KBM-7 (cell line): ENCODE measurements around the gene GAPDHS.

Source experiments
- DNase-seq: peaks from one replicate; pipeline ENCODE4 v3.0.0-alpha.2; 2015
- in situ Hi-C: fragments of 300-500 bp; cut with MboI; formaldehyde crosslinking; loops from 2 replicates; pipeline ENCODE4 v1.14.3; 2020; ENCODE audit warnings: low sequenced_read_pairs, low pct_unique_long_range_greater_than_20kb, mixed read lengths

Gene GAPDHS

GRCh38 chr19:35552534-35553384 lies 19.5 kb downstream of the GAPDHS start:
- in situ Hi-C loops: no loop called here

GRCh38 chr19:35553385-35554000 lies 20.2 kb downstream of the GAPDHS start:
- in situ Hi-C loops: no loop called here

More at GRCh38 chr19:35552534-35553384, 19.5 kb downstream of the GAPDHS start:
- DNase-seq: no peak

GRCh38 chr19:35554076-35554475 lies 20.8 kb downstream of the GAPDHS start:
- no peak for DNase-seq
- in situ Hi-C loops: no loop called here

More at GRCh38 chr19:35553385-35554000, 20.2 kb downstream of the GAPDHS start:
- DNase-seq: no peak

- peak; percentile 22 for DNase-seq
- in situ Hi-C loops: no loop called here
Measured at GRCh38 chr19:35555301-35556005, 22.2 kb downstream of the GAPDHS start.

DNA sequence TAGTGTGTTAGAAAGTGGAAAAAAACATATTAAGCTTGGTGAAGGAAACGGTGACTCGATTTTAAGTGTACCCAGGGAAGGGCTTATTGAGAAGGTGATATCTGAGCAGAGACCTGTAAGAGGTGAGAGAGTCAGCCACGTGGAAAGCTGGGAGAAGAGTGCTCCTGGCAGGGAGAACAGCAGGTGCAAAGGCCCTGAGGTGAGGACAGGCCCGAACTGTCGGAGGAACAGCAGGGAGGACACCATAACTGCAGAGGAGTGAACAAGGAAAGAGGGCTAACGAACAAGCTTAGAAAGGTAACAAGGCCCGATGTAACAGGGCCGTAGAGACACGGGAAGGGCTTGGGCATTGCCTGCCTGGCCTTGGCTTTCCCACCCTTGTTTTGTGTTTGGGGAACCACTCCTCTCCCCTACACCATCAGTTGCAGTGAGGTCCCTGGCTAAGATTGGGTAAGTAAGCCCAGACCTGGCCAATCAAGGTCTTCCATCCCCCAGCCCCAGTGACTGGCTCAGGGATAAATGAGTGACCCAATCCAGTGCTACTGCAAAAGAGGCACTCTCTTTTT lies 22.9 kb downstream of the GAPDHS start:
- DNase-seq: no peak
- in situ Hi-C loops: no loop called here

GRCh38 chr19:35556846-35557538 lies 23.7 kb downstream of the GAPDHS start:
- in situ Hi-C loops: no loop called here
- no peak for DNase-seq

DNA sequence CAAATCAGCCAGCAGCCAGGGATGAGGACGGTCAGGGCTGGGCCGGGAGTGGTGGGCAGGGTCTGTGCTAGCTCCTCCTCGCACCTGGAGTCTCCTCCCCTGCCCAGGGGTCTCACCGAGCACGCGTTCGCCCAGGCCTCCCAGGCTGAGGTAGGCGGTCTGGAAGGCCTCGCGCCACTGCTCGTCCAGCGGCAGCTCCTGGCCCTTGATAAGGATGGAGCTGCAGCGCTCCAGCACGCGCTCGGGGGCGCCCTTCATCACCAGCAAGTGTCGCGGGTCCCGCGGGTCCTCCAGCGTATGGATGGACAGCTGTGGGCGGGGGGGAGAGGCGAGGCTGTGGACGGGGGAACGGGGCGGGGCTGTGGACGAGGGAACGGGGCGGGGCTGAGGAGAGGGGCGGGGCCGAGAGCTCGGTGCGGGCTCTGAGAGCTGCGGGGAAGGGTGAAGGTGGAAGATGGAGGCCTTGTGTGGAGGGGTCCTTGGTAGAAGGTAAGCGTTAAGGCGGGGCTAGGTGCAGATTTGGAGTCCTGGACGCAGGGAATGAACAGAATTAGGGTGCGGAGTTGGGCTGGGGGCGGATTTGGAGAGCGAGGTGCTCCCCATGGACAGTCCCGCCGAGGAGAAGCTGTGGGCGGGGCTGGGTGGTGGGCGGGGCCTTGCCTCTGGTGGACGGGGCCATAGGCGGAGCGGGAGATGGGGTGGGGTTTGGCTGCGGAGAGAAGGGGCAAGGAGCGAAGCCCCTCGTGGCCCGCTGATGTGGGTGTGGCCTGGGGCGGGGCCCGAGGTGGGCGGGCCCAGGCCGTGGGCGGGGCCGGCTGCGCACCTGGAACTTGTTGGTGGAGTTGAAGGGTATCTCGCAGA lies 24.5 kb downstream of the GAPDHS start:
- in situ Hi-C loops: no loop called here
- DNase-seq: peak; percentile 81

DNA sequence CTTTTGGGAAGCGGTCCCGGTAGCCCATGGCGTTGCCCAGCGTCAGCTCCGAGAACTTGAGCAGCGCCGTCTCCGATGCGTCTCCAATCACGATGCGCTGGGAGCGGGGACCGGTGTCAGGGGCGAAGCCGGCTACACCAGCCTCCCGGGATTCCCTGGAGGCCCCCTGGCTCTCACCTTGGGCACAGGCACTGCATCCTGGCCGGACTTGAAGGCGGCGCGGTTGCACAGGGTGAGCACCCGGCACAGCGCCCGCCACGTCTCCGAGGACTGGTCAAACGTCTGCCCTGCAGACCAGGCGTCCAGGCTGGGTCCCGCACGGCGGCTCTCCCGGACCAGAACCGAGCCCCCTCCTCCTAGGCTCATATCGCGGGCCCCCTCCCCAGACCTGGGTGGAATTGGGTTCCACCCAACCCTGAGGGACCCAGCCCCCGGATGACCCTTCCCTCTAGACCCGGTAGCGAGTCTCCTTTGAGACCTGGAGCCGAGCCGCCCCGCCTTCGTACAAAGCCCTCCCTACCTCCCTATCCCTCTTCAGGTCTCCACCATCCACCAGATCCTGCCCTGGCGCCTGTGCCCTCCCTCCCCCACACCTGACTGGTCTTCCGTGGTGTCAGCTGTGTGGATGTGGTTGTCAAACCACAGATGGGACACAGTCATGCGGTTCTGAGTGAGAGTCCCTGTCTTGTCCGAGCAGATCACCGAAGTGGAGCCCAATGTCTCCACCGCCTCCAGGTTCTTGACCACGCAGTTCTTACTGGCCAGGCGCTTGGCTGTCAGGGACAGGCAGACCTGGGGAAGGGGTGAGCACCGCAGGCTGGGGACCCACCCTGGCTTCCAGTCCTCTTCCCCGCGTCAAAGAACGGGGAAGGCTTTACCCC lies 25.4 kb downstream of the GAPDHS start:
- in situ Hi-C loops: no loop called here

DNA sequence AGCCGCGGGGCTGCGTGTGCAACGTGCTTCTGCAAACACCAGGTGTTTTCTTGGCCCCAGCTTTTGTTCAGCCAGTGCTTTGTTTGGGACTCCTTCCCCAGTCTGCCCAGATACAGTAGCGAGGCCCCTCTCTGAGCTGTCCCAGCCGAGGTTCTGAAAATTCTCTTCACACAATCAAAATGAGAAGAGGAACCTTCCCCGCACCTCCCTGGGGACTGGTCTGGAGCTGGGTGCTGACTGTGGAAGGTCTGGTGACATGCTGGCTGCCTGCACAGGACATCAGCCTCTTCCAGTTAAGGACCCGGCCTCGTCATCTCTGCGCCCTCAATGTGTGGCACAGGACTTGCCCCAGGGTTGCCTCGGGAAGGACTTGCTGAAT lies 26.0 kb downstream of the GAPDHS start:
- in situ Hi-C loops: no loop called here
- peak; percentile 18 for DNase-seq

More for the DNA sequence above, 25.4 kb downstream of the GAPDHS start:
- DNase-seq: no peak

DNA sequence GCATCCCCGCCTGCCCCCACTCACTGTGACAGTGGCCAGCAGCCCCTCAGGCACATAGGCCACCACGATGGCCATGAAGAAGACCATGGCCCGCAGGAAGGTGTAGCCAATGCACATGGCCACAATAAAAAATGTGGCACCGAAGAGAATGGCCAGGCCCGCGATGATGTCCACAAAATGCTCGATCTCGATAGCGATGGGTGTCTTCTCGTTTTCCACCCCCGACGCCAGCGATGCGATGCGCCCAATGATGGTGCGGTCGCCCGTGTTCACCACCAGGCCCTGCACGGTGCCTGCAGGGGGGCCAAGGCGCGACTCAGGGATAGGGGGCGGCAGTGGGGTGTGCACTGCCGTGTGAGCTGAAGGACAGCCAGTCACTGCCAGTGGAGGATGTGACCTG lies 26.5 kb downstream of the GAPDHS start:
- in situ Hi-C loops: no loop called here
- no peak for DNase-seq

GRCh38 chr19:35560271-35560670 lies 27.0 kb downstream of the GAPDHS start:
- no peak for DNase-seq
- in situ Hi-C loops: no loop called here

DNA sequence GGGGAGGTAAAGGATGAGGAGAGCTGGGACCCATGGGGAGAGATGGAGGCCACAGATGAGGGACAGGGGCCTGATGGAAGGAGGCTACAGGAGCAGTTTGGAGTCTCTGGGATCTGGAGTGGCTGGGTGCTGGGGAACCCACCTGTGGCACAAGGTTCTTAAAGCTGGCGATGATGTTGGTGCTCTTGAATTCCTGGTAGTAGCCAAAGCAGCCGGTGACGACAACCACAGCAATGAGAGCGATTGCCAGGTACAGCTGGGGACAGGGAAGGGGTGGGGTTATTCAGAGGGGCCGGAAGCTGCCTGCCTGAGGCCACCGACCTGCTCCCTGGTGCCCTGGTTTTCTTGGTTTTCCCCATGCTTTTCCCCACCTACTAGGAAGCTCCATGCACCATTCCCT lies 27.4 kb downstream of the GAPDHS start:
- in situ Hi-C loops: no loop called here
- no peak for DNase-seq

DNA sequence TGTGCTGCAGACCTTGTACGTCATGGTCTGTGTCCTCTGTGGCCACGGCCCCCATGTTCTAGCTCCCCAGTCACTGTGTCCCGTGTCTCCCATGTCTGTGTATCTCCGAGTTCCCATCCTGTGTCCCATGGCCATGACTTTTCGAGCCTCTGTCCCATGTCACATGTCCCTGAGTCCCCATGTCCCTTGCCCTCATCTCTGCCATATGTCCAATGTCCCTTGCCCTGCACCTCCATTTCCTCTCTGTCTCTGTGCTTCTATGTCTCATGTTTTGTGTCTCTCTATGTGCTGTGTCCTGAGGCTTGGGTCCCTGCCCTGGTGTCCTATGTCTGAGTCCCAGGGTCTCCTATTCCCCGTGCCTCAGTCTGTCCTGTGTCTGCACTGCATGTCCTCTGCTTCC lies 28.2 kb downstream of the GAPDHS start:
- in situ Hi-C loops: no loop called here
- DNase-seq: no peak

GRCh38 chr19:35562336-35562735 lies 29.1 kb downstream of the GAPDHS start:
- no peak for DNase-seq
- in situ Hi-C loops: no loop called here

DNA sequence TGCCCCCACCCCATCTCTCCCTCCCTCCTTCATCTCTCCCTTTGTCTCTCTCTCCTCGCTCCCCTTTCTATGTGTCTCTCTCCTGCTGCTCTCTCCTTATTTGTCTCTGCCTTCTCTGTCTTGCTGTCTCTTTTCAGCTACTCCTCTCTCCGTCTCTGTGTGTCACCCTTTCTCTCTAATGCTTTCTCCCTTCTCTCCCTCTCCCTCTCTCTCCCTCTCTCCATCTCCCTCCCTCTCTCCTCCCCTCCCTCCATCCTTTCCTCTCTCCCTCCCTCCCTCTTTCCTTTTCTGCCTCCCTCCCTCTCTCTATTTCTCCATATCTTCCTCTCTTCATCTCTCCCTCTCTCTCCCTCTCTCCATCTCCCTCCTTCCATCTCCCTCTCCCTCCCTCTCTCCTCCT lies 29.5 kb downstream of the GAPDHS start:
- DNase-seq: no peak
- in situ Hi-C loops: no loop called here

DNA sequence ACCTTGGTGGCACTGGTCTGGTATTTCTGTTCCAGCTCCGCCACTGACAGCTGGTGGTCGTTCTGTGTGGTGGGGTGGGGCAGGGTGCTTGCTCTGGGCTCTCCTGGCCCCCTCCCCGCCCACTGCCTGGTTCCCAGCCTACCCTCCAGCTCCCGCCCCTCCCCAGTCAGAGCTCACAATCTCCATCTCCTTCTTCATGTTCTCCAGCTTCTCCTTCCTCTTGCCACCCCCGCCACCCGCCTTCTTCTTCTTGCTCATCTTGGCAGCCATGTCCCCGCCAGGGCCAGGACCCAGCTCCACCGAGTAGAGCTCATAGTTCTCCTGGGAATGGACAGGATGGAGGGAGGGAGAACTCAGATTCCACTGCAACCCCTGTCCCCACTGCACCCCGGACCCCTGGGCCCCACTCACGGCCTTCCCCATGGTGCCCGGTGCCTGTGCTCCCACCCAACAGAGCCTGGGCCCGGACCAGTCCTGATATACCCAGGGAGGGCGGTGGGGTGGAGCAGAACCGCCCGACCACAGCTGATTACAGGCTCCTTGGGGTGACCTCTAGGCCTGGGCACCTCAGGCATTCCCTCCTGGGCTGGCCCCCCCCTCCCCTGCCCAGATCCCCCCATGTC lies 30.1 kb downstream of the GAPDHS start, which contains the start of gene ATP4A:
TSS of gene ATP4A (minus strand) at position 452 of the 623 bp plus-strand sequence. CDS start at position 423, 29 bp downstream.
- no peak for DNase-seq
- in situ Hi-C loops: no loop called here
